Hematopoietic multipotent progenitor cell treated with erythropoietin and hydrocortisone succinate and interleukin-3 and kit ligand, for 15 days (in vitro differentiated cells): Measurements from ENCODE around the gene CFHR1.
"Not testable (repeated sequence)": the region's sequence is repeated elsewhere in the genome, so short reads cannot be mapped to it uniquely, and the experiment has no call there.

Source experiments
- DNase-seq: peaks from one replicate; pipeline ENCODE4 v3.0.0-alpha.2; 2015; ENCODE audit warnings: low spot score

CFHR1 gene

GRCh38 chr1:196819531-196819930, at the start of gene CFHR1:
CFHR1 (plus strand) TSS chr1:196819731; CDS start chr1:196819845, 114 bp downstream.
- DNase-seq: not testable (repeated sequence)

- DNase-seq: not testable (repeated sequence)
Measured at GRCh38 chr1:196769823-196770222, 49.7 kb upstream of the CFHR1 start.

GRCh38 chr1:196773713-196774112, 45.8 kb upstream of the CFHR1 start:
- DNase-seq: no peak

- no peak for DNase-seq
Measured at GRCh38 chr1:196774175-196774574, 45.4 kb upstream of the CFHR1 start.

GRCh38 chr1:196774603-196775002, 44.9 kb upstream of the CFHR1 start, which contains the start of gene CFHR3:
CFHR3 (plus strand) TSS chr1:196774840; CDS start chr1:196774887, 47 bp downstream.
- no peak for DNase-seq

- no peak for DNase-seq
Measured at GRCh38 chr1:196777603-196778002, 41.9 kb upstream of the CFHR1 start.

- no peak for DNase-seq
Measured at GRCh38 chr1:196779093-196779492, 40.4 kb upstream of the CFHR1 start.

GRCh38 chr1:196791252-196791651, 28.3 kb upstream of the CFHR1 start:
- DNase-seq: not testable (repeated sequence)

GRCh38 chr1:196794103-196794502, 25.4 kb upstream of the CFHR1 start:
- DNase-seq: not testable (repeated sequence)

GRCh38 chr1:196797891-196798290, 21.6 kb upstream of the CFHR1 start:
- DNase-seq: no peak

GRCh38 chr1:196801920-196802319, 17.6 kb upstream of the CFHR1 start:
- DNase-seq: not testable (repeated sequence)

GRCh38 chr1:196808529-196809235, 10.8 kb upstream of the CFHR1 start:
- DNase-seq: no peak

- not testable (repeated sequence) for DNase-seq
Measured at GRCh38 chr1:196817442-196817841, 2.1 kb upstream of the CFHR1 start.

- DNase-seq: not testable (repeated sequence)
Measured at GRCh38 chr1:196827860-196828259, 8.3 kb downstream of the CFHR1 start.

GRCh38 chr1:196849613-196850492, 30.3 kb downstream of the CFHR1 start:
- DNase-seq: not testable (repeated sequence)

- DNase-seq: no peak
Measured at GRCh38 chr1:196856053-196856452, 36.5 kb downstream of the CFHR1 start.

- DNase-seq: no peak
Measured at GRCh38 chr1:196857188-196857587, 37.7 kb downstream of the CFHR1 start.

- no peak for DNase-seq
Measured at GRCh38 chr1:196858811-196859210, 39.3 kb downstream of the CFHR1 start.

- DNase-seq: no peak
Measured at GRCh38 chr1:196860323-196860884, 40.9 kb downstream of the CFHR1 start.

- no peak for DNase-seq
Measured at GRCh38 chr1:196861429-196861828, 41.9 kb downstream of the CFHR1 start.

- DNase-seq: no peak
Measured at GRCh38 chr1:196866974-196867373, 47.4 kb downstream of the CFHR1 start.

GRCh38 chr1:196873385-196873784, 53.9 kb downstream of the CFHR1 start:
- DNase-seq: no peak

- no peak for DNase-seq
Measured at GRCh38 chr1:196875935-196876334, 56.4 kb downstream of the CFHR1 start.
